IMR-90 (cell line): ENCODE measurements around the gene NXPH1. TPM values are rescaled to one million over a fixed set of nuclear protein-coding genes. Genes with fewer than 3 reads are reported as not detected.

Experiments
- ATAC-seq: fragments of 200-7000 bp; cut with Tn5 transposase; 2 replicates; pipeline ENCODE4 v1.9.1; 2020; ENCODE audit warnings: low read depth, mild to moderate bottlenecking, moderate library complexity
- BruUV-seq: library from RNA; stranded (reverse); fragments of 400-500 nt; replicated peaks from 2 replicates; lab custom pipeline; 2021; lab: Mats Ljungman, UMichigan
- CTCF ChIA-PET: fragments of 300-600 bp; formaldehyde crosslinking; extraction: SDS; loops from one replicate; lab custom pipeline; 2021; ENCODE audit warnings: antibody characterized with exemption; lab: Yijun Ruan, JAX
- POLR2A ChIA-PET: fragments of 300-600 bp; sonication (Branson Sonifier 250); formaldehyde crosslinking; loops from one replicate; lab custom pipeline; 2022; ENCODE audit warnings: antibody characterized with exemption; ENCODE audit not compliant: unreplicated experiment; lab: Charles Lee
- DNase-seq: peaks from one replicate; pipeline ENCODE4 v3.0.0; 2013
- H2AFZ ChIP-seq: replicated peaks from 2 replicates; pipeline ENCODE3; 2013; ENCODE audit warnings: low read length, mild to moderate bottlenecking; ENCODE audit not compliant: poor library complexity
- H2AK5ac ChIP-seq: 2 replicates; pipeline ENCODE4 v1.6.1; 2013; ENCODE audit warnings: low read depth, low read length, inconsistent platforms
- H2AK9ac ChIP-seq: replicated peaks from 2 replicates; pipeline ENCODE3; 2013; ENCODE audit warnings: mild to moderate bottlenecking, low read depth, low read length, moderate library complexity; ENCODE audit not compliant: poor library complexity
- H2BK120ac ChIP-seq: 2 replicates; pipeline ENCODE4 v1.6.1; 2013; ENCODE audit warnings: low read depth, low read length, inconsistent platforms
- H2BK15ac ChIP-seq: 3 replicates; pipeline ENCODE4 v1.6.1; 2013; ENCODE audit warnings: low read depth, low read length, inconsistent platforms
- H2BK20ac ChIP-seq: 2 replicates; pipeline ENCODE4 v1.6.1; 2013; ENCODE audit warnings: low read depth, mild to moderate bottlenecking, inconsistent platforms, low read length, moderate library complexity
- H2BK5ac ChIP-seq: 2 replicates; pipeline ENCODE4 v1.6.1; 2013; ENCODE audit warnings: mild to moderate bottlenecking, low read depth, low read length, inconsistent platforms; ENCODE audit not compliant: poor library complexity, severe bottlenecking
- H3K14ac ChIP-seq: replicated peaks from 2 replicates; pipeline ENCODE4 v1.6.1; 2013; ENCODE audit warnings: low read depth, low read length, inconsistent platforms
- H3K18ac ChIP-seq: 2 replicates; pipeline ENCODE4 v1.6.1; 2013; ENCODE audit warnings: low read depth, low read length, control low read depth
- H3K23ac ChIP-seq: 2 replicates; pipeline ENCODE4 v1.6.1; 2013; ENCODE audit warnings: low read depth, low read length, inconsistent platforms
- H3K27ac ChIP-seq: 2 replicates; pipeline ENCODE4 v1.5.1; 2013; ENCODE audit warnings: mild to moderate bottlenecking, control low read depth, low read length; ENCODE audit not compliant: insufficient read depth
- H3K27me3 ChIP-seq: 2 replicates; pipeline ENCODE4 v1.6.1; 2013; ENCODE audit warnings: low read length; ENCODE audit not compliant: control insufficient read depth, insufficient read depth
- H3K36me3 ChIP-seq: 2 replicates; pipeline ENCODE4 v1.6.1; 2013; ENCODE audit warnings: low read length, mixed read lengths; ENCODE audit not compliant: control insufficient read depth, insufficient read depth
- H3K4ac ChIP-seq: 2 replicates; pipeline ENCODE4 v1.6.1; 2013; ENCODE audit warnings: low read depth, low read length, inconsistent platforms
- H3K4me1 ChIP-seq: 2 replicates; pipeline ENCODE4 v1.6.1; 2013; ENCODE audit warnings: low read length, mixed read lengths; ENCODE audit not compliant: control insufficient read depth, insufficient read depth
- H3K4me2 ChIP-seq: 2 replicates; pipeline ENCODE4 v1.6.1; 2013; ENCODE audit warnings: low read depth, mild to moderate bottlenecking, control low read depth, low read length, moderate library complexity
- H3K4me3 ChIP-seq: 2 replicates; pipeline ENCODE4 v1.5.1; 2013; ENCODE audit warnings: low read depth, mild to moderate bottlenecking, control low read depth, low read length, moderate library complexity; ENCODE audit not compliant: insufficient read depth
- H3K56ac ChIP-seq: 2 replicates; pipeline ENCODE4 v1.6.1; 2013; ENCODE audit warnings: low read length, inconsistent platforms; ENCODE audit not compliant: insufficient read depth; ENCODE audit errors: extremely low read depth
- H3K79me1 ChIP-seq, 2 experiments: 2 replicates each; pipeline ENCODE4 v1.6.1; 2013; ENCODE audit warnings: low read length in 2 of 2, inconsistent platforms in 1 of 2, low read depth in 1 of 2
- H3K9ac ChIP-seq: 2 replicates; pipeline ENCODE4 v1.6.1; 2013; ENCODE audit warnings: low read depth, low read length, control low read depth
- H3K9me1 ChIP-seq: 2 replicates; pipeline ENCODE4 v1.6.1; 2013; ENCODE audit warnings: low read length, inconsistent platforms; ENCODE audit not compliant: insufficient read depth
- H3K9me3 ChIP-seq: 2 replicates; pipeline ENCODE4 v1.6.1; 2013; ENCODE audit warnings: low read length; ENCODE audit not compliant: control insufficient read depth, insufficient read depth
- H4K20me1 ChIP-seq: 2 replicates; pipeline ENCODE4 v1.6.1; 2013; ENCODE audit warnings: low read length, inconsistent platforms; ENCODE audit not compliant: insufficient read depth
- H4K5ac ChIP-seq: 2 replicates; pipeline ENCODE4 v1.6.1; 2013; ENCODE audit warnings: mild to moderate bottlenecking, low read depth, low read length, control low read depth
- H4K8ac ChIP-seq, 2 experiments: 2 replicates each; pipeline ENCODE4 v1.6.1; 2013; ENCODE audit warnings: low read depth in 2 of 2, low read length in 2 of 2, control low read depth in 1 of 2, inconsistent platforms in 1 of 2
- H4K91ac ChIP-seq: 2 replicates; pipeline ENCODE4 v1.6.1; 2013; ENCODE audit warnings: low read depth, low read length, inconsistent platforms; ENCODE audit not compliant: insufficient read depth
- BHLHE40 ChIP-seq: fragments of 150-350 bp; IDR thresholded peaks from 2 replicates; pipeline ENCODE4 v1.6.1; 2016; ENCODE audit warnings: mild to moderate bottlenecking, low read depth, low read length
- CEBPB ChIP-seq: IDR thresholded peaks from 2 replicates; pipeline ENCODE4 v1.6.1; 2012; ENCODE audit warnings: low read depth, low read length, improper control_type of control experiment
- ELK1 ChIP-seq: fragments of 150-350 bp; IDR thresholded peaks from 2 replicates; pipeline ENCODE4 v1.6.1; 2016; ENCODE audit warnings: low read depth, mild to moderate bottlenecking, low read length, moderate library complexity, borderline replicate concordance
- FOS ChIP-seq: fragments of 150-350 bp; IDR thresholded peaks from 2 replicates; pipeline ENCODE4 v1.6.1; 2016; ENCODE audit warnings: low read depth, low read length
- MAZ ChIP-seq: IDR thresholded peaks from 2 replicates; pipeline ENCODE4 v1.6.1; 2012; ENCODE audit warnings: low read depth, mild to moderate bottlenecking, low read length, improper control_type of control experiment, moderate library complexity, borderline replicate concordance
- MXI1 ChIP-seq: IDR thresholded peaks from 2 replicates; pipeline ENCODE4 v1.6.1; 2012; ENCODE audit warnings: low read depth, mild to moderate bottlenecking, low read length, moderate library complexity, borderline replicate concordance
- NFE2L2 ChIP-seq: fragments of 150-350 bp; IDR thresholded peaks from 2 replicates; pipeline ENCODE4 v1.6.1; 2016; ENCODE audit warnings: low read depth, mild to moderate bottlenecking, low read length
- POLR2A ChIP-seq: IDR thresholded peaks from 2 replicates; pipeline ENCODE4 v1.6.1; 2012; ENCODE audit warnings: mild to moderate bottlenecking, low read depth, low read length
- RAD21 ChIP-seq: IDR thresholded peaks from 2 replicates; pipeline ENCODE4 v1.6.1; 2012; ENCODE audit warnings: low read length, improper control_type of control experiment
- RCOR1 ChIP-seq: IDR thresholded peaks from 2 replicates; pipeline ENCODE4 v1.6.1; 2012; ENCODE audit warnings: mild to moderate bottlenecking, low read length, improper control_type of control experiment; ENCODE audit not compliant: insufficient replicate concordance
- RFX5 ChIP-seq: IDR thresholded peaks from 2 replicates; pipeline ENCODE4 v1.8.0; 2012; ENCODE audit warnings: low read depth, mild to moderate bottlenecking, low read length, moderate library complexity
- SMC3 ChIP-seq: fragments of 150-350 bp; IDR thresholded peaks from 2 replicates; pipeline ENCODE4 v1.6.1; 2016; ENCODE audit warnings: low read depth, mild to moderate bottlenecking, antibody characterized with exemption, low read length, moderate library complexity
- WGBS, 2 experiments: methylation state at CpG; one replicate each; pipeline versions ENCODE4 v1.1.5 to v1.1.7; 2013; ENCODE audit warnings: missing lambda C conversion rate in 2 of 2; ENCODE audit not compliant: insufficient read length in 1 of 2; ENCODE audit errors: extremely low coverage in 2 of 2; 5-methylcytosine and 5-hydroxymethylcytosine counted together
- dilution Hi-C: fragments of 300-500 bp; cut with HindIII; formaldehyde crosslinking; loops from one replicate; pipeline ENCODE4 v1.14.3; 2018; ENCODE audit warnings: low sequenced_read_pairs; ENCODE audit not compliant: unreplicated experiment
- in situ Hi-C: fragments of 300-500 bp; cut with MboI; formaldehyde crosslinking; loops from 3 replicates; pipeline ENCODE4 v1.14.3; 2019; ENCODE audit warnings: low sequenced_read_pairs, inconsistent platforms, mixed read lengths
- intact Hi-C: fragments of 100-400 bp; cut with micrococcal nuclease; formaldehyde crosslinking; loops from 2 replicates; pipeline ENCODE4 v1.10.0; 2022
- polyA plus RNA-seq, 3 experiments: library from polyadenylated mRNA; depleted of rRNA; stranded (reverse); fragments of >200 nt; gene quantifications; 2 replicates each; pipeline ENCODE4 v1.2.3, GENCODE V29; 2012; ENCODE audit warnings: low replicate concordance in 1 of 3
- total RNA-seq: library from RNA; depleted of rRNA; stranded (reverse); fragments of >200 nt; gene quantifications from 2 replicates; pipeline ENCODE4 v1.2.3, GENCODE V29; 2012
- TF ChIP-seq, protein P1 (sequence below): conservative IDR thresholded peaks from 2 replicates; pipeline ENCODE4 v1.5.1; 2012; ENCODE audit warnings: mild to moderate bottlenecking, low read depth, low read length, improper control_type of control experiment

Gene NXPH1
- total and polyA plus RNA-seq, 2 of the 4 experiments (the other 2 are of a cell fraction), result not detected

- WGBS, 2 experiments, result 80% methylated on average over 1 of the region's 3 CpGs; no CpG with 5 or more reads in 1 of the 2 experiments
- no peak for DNase-seq
- H3K27me3 ChIP-seq, result no peaks in the 10 kb centered on the region
- H2AK9ac ChIP-seq, result no peak overlapping the region
- H3K4me1 ChIP-seq, result no peaks in the 10 kb centered on the region
- TF ChIP-seq NFE2L2 (no peak), ELK1 (no peak), FOS (no peak), MXI1 (no peak), RCOR1 (no peak), RAD21 (no peak), RFX5 (no peak), SMC3 (no peak), CEBPB (no peak), POLR2A (no peak), BHLHE40 (no peak), MAZ (no peak)
- TF ChIP-seq, protein P1, sequence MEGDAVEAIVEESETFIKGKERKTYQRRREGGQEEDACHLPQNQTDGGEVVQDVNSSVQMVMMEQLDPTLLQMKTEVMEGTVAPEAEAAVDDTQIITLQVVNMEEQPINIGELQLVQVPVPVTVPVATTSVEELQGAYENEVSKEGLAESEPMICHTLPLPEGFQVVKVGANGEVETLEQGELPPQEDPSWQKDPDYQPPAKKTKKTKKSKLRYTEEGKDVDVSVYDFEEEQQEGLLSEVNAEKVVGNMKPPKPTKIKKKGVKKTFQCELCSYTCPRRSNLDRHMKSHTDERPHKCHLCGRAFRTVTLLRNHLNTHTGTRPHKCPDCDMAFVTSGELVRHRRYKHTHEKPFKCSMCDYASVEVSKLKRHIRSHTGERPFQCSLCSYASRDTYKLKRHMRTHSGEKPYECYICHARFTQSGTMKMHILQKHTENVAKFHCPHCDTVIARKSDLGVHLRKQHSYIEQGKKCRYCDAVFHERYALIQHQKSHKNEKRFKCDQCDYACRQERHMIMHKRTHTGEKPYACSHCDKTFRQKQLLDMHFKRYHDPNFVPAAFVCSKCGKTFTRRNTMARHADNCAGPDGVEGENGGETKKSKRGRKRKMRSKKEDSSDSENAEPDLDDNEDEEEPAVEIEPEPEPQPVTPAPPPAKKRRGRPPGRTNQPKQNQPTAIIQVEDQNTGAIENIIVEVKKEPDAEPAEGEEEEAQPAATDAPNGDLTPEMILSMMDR, result no peak
- H4K8ac ChIP-seq, result no peak overlapping the region
- ChIA-PET POLR2A (no interaction called here), CTCF (no interaction called here)
- no peak for ATAC-seq
- no peaks in the 10 kb centered on the region for H3K36me3 ChIP-seq
- no peak overlapping the region for H2BK5ac ChIP-seq
- no peak overlapping the region for H2AK5ac ChIP-seq
- no peak overlapping the region for H2BK120ac ChIP-seq
- H3K56ac ChIP-seq, result no peak overlapping the region
- no peaks in the 10 kb centered on the region for H3K79me1 ChIP-seq
- in situ Hi-C loops (no loop called here), intact Hi-C loops (loop anchor here (10.0 kb wide), 1 partner anchor 168 kb away; no protein-coding TSS in a partner anchor), dilution Hi-C loops (no loop called here)
- H3K23ac ChIP-seq, result no peak overlapping the region
- H3K9me1 ChIP-seq, result no peaks in the 10 kb centered on the region
- no peak overlapping the region for H3K14ac ChIP-seq
- H2AFZ ChIP-seq, result no peak overlapping the region
- H4K5ac ChIP-seq, result no peak overlapping the region
- H3K9me3 ChIP-seq, result peaks cover 2% of the 10 kb centered on the region
- H4K91ac ChIP-seq, result no peak overlapping the region
- H3K27ac ChIP-seq, result no peak overlapping the region
- H3K4me2 ChIP-seq, result no peak overlapping the region
- no peak overlapping the region for H3K18ac ChIP-seq
- H3K9ac ChIP-seq, result no peak overlapping the region
- H3K4me3 ChIP-seq, result no peak overlapping the region
- no peak overlapping the region for H2BK20ac ChIP-seq
- no peaks in the 10 kb centered on the region for H4K20me1 ChIP-seq
- H3K4ac ChIP-seq, result no peak overlapping the region
- no peak overlapping the region for H2BK15ac ChIP-seq
- no TSS peak for BruUV-seq
Measured at GRCh38 chr7:8536431-8536830, 103.0 kb downstream of the NXPH1 start.
